Stimulated activated CD4-positive, alpha-beta T cell treated with anti-CD3 and anti-CD28 coated beads, Interleukin-12 subunit alpha, Interleukin-12 subunit beta, amount 100 ng/mL, for 4 hours (primary cell): ENCODE data around the gene PACS2.
A peak's percentile ranks its signal among the peaks of the same experiment; 100 is the strongest.
"Not testable (repeated sequence)": the region's sequence is repeated elsewhere in the genome, so short reads cannot be mapped to it uniquely, and the experiment has no call there.

ENCODE experiments used
- DNase-seq: peaks from one replicate; pipeline ENCODE4 v3.0.0-alpha.2; 2020

Gene PACS2

GRCh38 chr14:105314287-105315200, at the start of gene PACS2:
PACS2 (plus strand) TSS chr14:105314748; CDS start chr14:105314919, 171 bp downstream.
- DNase-seq = peak; percentile 76

- DNase-seq = no peak
Observed at GRCh38 chr14:105267820-105268548, 46.6 kb upstream of the PACS2 start.

GRCh38 chr14:105268736-105269354, 45.7 kb upstream of the PACS2 start:
- DNase-seq = no peak

GRCh38 chr14:105269405-105269804, 45.1 kb upstream of the PACS2 start:
- DNase-seq = no peak

- DNase-seq = no peak
Observed at GRCh38 chr14:105271224-105271890, 43.2 kb upstream of the PACS2 start.

- no peak for DNase-seq
Observed at GRCh38 chr14:105272623-105273022, 41.9 kb upstream of the PACS2 start.

GRCh38 chr14:105273062-105273461, 41.5 kb upstream of the PACS2 start:
- DNase-seq = no peak

- no peak for DNase-seq
Observed at GRCh38 chr14:105274637-105275036, 39.9 kb upstream of the PACS2 start.

GRCh38 chr14:105275267-105275946, 39.1 kb upstream of the PACS2 start:
- no peak for DNase-seq

GRCh38 chr14:105277448-105277847, 37.1 kb upstream of the PACS2 start:
- DNase-seq = not testable (repeated sequence)

- DNase-seq = no peak
Observed at GRCh38 chr14:105279642-105280361, 34.7 kb upstream of the PACS2 start.

- DNase-seq = no peak
Observed at GRCh38 chr14:105280525-105280924, 34.0 kb upstream of the PACS2 start.

- no peak for DNase-seq
Observed at GRCh38 chr14:105281371-105282097, 33.0 kb upstream of the PACS2 start.

GRCh38 chr14:105282098-105282725, 32.3 kb upstream of the PACS2 start:
- DNase-seq = no peak

GRCh38 chr14:105283028-105283427, 31.5 kb upstream of the PACS2 start:
- DNase-seq = no peak

GRCh38 chr14:105283899-105284298, 30.6 kb upstream of the PACS2 start:
- no peak for DNase-seq

GRCh38 chr14:105285174-105285573, 29.4 kb upstream of the PACS2 start:
- no peak for DNase-seq

- no peak for DNase-seq
Observed at GRCh38 chr14:105286759-105287144, 27.8 kb upstream of the PACS2 start.

- no peak for DNase-seq
Observed at GRCh38 chr14:105287249-105288102, 27.1 kb upstream of the PACS2 start.
